NCI-H748 (cell line): Measurements from ENCODE around the gene TEX10.

Experiments used
- DNase-seq: peaks from one replicate; lab custom pipeline; 2025; ENCODE audit not compliant: unreplicated experiment; lab: John Stamatoyannopoulos, UW

The TEX10 gene

DNA sequence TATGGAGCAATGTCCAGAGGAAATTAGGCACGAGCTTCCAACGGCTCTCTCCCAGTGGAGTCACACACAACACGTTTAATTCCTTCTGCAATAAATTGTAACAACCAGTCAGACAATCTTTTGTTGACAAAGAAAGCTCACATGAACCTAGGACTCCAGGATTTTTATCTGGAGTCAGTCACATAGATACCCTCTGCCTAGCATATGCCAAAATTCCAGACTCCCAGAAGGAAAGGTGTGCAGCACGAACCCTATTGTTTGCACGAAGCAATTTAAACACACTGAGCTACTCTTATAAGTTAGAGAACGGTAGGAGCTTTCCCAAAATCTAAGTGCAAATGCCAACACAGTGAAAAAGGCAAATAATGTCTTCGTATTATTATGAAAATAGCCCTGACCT is 67.1 kb downstream of the TEX10 start:
- no peak for DNase-seq

DNA sequence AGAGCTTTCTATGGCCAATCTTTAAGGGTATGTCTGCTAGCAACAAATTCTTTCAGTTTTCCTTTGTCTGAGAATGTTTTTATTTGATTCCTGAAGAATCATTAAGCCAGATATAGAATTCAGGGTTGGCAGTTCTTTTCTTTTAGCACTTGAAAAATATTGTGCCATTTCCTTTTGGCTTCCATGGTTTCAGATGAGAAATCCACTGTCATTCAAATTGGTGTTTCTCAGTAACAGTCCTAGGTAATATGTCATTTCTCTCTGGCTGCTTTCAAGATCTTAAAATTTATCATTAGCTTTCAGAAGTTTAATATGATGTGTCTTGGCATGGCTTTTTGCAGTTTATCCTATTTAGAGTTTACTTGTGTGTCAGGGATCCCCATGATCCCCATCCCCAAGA is 67.7 kb downstream of the TEX10 start:
- no peak for DNase-seq

DNA sequence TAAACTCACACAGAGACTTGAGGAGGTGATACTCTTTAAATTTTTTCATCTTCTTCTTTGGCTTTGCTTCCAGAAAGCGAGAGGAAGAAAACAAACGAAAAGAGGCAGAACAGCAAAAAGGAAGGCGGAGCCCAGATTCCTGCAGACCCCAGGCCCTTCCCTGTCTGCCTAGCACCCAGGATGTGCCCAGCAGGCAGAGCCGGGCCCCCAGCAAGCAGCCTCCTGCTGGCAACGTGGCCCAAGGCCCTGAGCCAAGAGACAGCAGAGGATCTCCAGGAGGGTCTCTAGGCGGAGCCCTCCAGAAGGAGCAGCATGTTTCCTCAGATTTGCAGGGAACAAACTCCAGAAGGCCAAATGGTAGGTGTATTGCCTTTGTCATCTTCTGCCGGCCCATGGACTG is 68.5 kb downstream of the TEX10 start:
- DNase-seq = no peak

DNA sequence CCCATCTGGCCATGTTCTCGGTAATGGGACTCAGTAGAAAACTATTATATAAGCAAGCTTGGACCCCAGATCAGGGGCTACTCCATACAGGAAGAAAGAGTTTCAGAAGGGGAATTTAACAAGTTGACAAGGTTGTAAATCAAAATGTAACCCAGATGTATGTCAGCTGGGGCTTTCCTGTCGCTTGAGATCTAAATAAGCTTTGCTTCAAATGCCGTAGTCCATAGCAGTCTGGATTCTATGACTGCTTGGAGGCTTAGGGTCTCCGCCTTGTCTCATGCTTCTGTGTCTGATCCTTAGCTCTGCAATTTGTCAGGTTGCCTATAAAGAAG is 70.4 kb downstream of the TEX10 start:
- no peak for DNase-seq

DNA sequence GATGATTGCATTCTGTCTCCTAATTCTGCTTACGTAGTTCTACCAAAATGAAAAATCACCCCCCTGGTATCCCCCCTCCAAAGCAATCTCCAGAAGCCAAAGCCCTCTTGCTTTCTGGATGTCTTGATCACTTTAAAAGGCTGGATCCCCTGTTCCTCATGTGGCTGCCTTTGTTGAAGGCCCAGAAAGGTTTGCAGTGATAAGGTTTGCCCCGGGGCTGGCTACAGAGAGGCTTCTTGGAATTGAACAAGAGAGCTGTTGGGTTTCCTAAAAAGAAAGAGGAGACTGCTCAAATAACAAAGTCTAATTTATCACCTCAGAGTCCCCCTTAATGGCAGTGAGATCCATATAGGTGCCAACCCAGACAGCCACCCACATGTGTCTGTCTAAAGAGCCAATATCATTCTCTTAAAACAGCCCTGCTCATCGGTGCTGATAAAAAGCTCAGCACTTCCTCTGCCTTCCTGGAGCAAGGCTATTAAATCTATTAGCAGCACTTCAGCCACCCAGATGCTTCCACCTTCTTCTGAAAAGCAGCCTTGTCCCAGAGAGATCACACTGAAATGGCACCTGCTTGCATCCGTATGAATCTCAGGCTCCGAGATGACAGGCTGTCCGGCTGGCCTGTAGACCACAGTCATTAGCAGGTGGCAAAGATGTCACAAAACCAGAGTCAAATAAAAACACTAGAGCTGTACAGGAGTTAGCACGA is 70.9 kb downstream of the TEX10 start:
- DNase-seq = no peak

DNA sequence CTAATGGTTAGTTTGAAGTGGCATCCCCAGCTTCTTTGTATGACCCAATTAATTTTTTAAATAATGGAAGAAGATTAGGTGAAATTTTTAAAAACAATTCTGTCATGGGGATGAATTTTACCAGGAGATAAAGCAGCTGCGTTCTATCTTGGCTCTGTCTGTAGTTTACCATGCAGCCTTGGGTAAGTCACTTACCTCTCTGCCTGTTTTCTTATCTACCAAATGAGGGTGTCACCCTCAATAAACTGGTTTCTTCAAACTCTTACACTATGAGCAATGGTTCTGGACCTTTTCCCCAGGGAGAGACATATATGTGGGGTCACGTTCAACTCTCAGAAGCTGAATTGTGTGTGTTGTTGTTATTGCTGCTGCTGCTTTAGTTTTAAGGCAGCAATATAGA is 71.7 kb downstream of the TEX10 start:
- no peak for DNase-seq

DNA sequence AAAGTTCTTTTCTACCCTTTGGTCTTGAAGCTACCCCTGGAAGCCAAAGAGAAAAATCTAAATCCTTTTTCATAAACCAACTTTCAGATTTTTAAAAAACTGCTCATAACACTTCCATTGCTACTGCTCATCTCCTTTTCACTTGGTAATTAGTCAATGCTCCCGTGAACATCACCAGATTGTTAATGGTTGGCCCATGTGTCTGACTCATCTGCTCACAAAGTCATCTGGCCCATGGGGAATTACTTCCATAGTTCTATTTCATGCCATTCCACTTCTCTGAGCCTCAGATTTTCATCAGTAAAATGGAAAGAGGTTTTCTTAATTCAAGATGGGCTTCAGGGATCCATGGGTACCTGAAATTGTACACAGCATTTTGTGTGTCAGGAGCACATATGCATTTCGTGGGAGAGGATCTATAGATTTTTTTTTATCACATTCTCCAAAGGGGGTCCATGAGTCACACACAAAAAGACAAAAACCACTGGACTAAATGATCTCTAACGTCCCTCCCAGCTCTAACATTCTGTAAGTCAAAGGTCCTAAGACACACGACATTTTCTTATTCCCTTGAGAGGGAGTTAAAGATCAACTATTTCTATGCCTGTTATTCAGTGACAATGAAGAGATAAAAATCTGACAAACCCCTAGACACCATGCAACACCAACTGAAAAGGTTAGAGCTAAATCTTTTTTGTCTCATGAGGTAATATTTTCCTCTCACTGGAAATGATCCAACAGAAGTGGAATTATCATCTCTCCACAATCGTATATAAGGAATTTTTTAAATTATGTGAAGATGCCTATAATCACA is 75.4 kb downstream of the TEX10 start:
- no peak for DNase-seq

DNA sequence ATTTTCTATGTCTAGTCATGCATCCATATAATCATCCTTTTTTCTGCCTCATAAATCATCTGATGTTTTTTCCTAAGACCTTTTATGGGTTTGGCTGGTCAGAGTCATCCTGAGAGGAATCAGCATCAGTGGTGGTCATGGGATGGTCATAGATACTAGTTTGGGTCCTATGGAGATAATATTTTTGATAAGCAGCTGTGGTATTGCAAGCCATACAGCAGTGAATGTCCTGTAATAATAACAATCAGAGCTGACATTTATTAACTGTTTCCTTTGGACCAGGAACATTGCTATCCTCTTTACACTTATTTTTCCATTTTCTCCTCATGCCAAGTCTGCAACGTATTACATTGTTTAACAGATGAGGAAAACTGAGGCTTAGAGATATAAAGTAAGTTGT is 83.1 kb downstream of the TEX10 start:
- DNase-seq = no peak

DNA sequence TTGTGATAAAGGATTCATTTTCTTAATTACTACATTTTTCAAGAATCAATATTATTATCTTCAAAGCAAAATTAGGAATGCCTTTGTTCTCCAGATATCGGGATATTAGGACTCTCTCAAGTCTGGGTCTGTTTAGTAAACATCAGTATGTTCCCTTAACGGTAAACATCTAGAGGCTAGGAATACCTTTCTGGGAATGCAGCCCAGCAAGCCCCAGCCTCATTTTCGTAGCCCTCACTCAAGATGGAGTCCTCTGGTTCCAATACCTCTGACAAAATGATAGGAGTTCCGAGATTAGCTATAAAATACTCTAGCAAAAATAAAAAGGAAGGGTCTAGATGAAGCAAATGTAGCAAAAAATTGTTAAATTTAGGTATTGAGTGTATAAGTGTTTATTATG is 84.5 kb downstream of the TEX10 start:
- no peak for DNase-seq

DNA sequence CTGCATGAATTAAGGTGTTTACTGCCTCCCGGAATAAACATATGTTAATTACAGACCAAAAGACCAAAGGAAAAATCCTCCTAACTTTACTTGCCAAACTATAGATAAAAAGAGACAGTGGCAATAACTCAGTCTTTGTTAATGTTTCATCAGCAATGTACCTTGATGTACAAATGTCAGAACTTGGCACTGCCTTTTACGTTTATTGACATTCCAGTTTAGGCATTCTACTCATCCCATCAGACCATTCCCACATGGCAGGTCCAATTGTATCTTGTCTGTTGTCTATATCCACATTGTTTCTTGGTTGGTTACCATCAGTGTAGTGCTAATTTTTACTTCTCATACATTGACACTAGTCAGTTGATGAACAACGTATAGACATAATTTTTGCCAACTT is 85.5 kb downstream of the TEX10 start:
- no peak for DNase-seq
